Uterus (tissue), 2 donors: ENCODE data around the gene PRR11.

Experiments used
- POLR2A ChIP-seq, 2 donors: fragments of 450-650 bp; IDR thresholded peaks; one replicate each; pipeline ENCODE4 v1.6.1; 2016; ENCODE audit warnings: antibody characterized with exemption in 2 of 2, mild to moderate bottlenecking in 1 of 2, moderate library complexity in 1 of 2
- TF ChIP-seq, protein P1 (sequence below), 4 experiments: fragments of 200-600 bp in 2 of 4; fragments of 450-650 bp in 2 of 4; sonication (generic) in 2 of 4; IDR thresholded peaks; one replicate each; pipeline ENCODE4 v1.5.1; 2016 to 2019; ENCODE audit warnings: antibody characterized with exemption in 4 of 4, mild to moderate bottlenecking in 2 of 4, moderate library complexity in 1 of 4

DNA sequence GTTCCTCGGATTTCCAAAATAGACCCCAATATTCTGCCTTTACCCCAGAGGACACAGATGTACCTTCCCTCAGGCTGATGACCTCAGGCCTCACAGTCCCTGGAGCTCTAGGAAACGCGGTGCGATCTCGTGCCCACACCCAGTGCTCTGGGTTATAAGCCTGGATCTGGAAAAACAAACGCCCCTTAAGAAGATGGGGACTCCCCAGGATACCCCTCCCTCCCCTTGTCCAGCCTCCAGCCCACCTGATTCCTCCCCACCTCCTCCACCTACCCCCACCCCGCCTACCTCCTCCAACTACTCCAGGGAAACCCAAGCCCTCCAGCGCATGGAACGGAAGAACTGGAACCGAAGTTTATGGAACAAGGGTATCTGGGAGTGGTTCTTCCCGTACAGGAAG is 19.1 kb downstream of the PRR11 start:
- TF ChIP-seq, protein P1, sequence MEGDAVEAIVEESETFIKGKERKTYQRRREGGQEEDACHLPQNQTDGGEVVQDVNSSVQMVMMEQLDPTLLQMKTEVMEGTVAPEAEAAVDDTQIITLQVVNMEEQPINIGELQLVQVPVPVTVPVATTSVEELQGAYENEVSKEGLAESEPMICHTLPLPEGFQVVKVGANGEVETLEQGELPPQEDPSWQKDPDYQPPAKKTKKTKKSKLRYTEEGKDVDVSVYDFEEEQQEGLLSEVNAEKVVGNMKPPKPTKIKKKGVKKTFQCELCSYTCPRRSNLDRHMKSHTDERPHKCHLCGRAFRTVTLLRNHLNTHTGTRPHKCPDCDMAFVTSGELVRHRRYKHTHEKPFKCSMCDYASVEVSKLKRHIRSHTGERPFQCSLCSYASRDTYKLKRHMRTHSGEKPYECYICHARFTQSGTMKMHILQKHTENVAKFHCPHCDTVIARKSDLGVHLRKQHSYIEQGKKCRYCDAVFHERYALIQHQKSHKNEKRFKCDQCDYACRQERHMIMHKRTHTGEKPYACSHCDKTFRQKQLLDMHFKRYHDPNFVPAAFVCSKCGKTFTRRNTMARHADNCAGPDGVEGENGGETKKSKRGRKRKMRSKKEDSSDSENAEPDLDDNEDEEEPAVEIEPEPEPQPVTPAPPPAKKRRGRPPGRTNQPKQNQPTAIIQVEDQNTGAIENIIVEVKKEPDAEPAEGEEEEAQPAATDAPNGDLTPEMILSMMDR (IDR thresholded peaks at IDR 0.05), result no peak
- no peak for TF ChIP-seq POLR2A (IDR thresholded peaks at IDR 0.05)
